Peyer's patch (tissue), 4 donors: Measurements from ENCODE around the gene NOTUM.

ENCODE experiments used
- POLR2A ChIP-seq, 2 donors: fragments of 450-650 bp; IDR thresholded peaks; one replicate each; pipeline ENCODE4 v1.5.1; 2017; ENCODE audit warnings: antibody characterized with exemption in 2 of 2, mild to moderate bottlenecking in 2 of 2, moderate library complexity in 2 of 2
- TF ChIP-seq, protein P1 (sequence below), 6 experiments: fragments of 450-650 bp in 4 of 6; fragments of 200-600 bp in 2 of 6; sonication (generic) in 1 of 6; IDR thresholded peaks; one replicate each; pipeline ENCODE4 v1.5.1; 2017 to 2019; ENCODE audit warnings: antibody characterized with exemption in 6 of 6, mild to moderate bottlenecking in 3 of 6, moderate library complexity in 1 of 6

DNA sequence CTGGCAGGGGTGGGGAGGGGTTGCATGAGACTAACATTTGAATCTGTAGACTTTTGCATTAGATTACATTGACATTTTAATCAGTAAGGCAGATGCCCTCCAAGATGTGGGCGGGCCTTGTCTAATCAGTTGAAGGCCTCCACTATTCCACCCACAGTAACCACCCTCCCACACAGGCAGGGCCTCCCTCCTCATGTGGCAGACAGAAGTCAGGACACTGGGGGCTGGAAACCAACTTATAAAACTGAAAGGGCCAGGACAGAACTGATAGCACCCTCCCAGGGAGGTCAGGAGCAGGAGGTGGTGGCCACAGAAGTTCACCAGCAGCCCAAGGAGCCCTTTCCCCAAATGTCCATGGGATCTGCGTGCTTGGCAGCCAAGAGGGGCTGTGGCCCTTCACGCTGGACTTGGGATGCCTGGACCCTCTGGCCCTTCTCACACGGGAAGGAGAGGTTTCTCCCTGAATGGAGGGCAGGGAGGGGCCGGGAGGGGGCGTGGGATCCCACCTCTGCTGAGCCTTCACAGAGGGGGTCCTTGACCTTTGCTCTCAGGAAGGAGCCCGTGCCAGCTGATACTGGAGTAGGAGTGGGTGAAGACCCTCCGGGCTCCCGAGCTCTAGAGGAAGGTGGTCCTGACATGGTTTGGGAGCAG lies 28.5 kb downstream of the NOTUM start:
- TF ChIP-seq, protein P1, sequence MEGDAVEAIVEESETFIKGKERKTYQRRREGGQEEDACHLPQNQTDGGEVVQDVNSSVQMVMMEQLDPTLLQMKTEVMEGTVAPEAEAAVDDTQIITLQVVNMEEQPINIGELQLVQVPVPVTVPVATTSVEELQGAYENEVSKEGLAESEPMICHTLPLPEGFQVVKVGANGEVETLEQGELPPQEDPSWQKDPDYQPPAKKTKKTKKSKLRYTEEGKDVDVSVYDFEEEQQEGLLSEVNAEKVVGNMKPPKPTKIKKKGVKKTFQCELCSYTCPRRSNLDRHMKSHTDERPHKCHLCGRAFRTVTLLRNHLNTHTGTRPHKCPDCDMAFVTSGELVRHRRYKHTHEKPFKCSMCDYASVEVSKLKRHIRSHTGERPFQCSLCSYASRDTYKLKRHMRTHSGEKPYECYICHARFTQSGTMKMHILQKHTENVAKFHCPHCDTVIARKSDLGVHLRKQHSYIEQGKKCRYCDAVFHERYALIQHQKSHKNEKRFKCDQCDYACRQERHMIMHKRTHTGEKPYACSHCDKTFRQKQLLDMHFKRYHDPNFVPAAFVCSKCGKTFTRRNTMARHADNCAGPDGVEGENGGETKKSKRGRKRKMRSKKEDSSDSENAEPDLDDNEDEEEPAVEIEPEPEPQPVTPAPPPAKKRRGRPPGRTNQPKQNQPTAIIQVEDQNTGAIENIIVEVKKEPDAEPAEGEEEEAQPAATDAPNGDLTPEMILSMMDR (IDR thresholded peaks at IDR 0.05): no peak
- TF ChIP-seq POLR2A (IDR thresholded peaks at IDR 0.05): no peak
